HFFc6 (cell line): ENCODE measurements around the gene SLC39A3. TPM values are rescaled to one million over a fixed set of nuclear protein-coding genes. Genes with fewer than 3 reads are reported as not detected.

ENCODE experiments used
- DNase-seq: peaks from one replicate; pipeline ENCODE4 v3.0.0-alpha.2; 2018
- H3K27ac Mint-ChIP-seq: 2 replicates; pipeline ENCODE4 v1.8.0; 2020; ENCODE audit warnings: mild to moderate bottlenecking, mixed read lengths
- H3K27me3 Mint-ChIP-seq: 2 replicates; pipeline ENCODE4 v1.8.0; 2021; ENCODE audit warnings: mild to moderate bottlenecking, moderate library complexity, mixed read lengths; ENCODE audit not compliant: insufficient read depth
- H3K36me3 Mint-ChIP-seq: 2 replicates; pipeline ENCODE4 v1.8.0; 2021; ENCODE audit warnings: low read depth, mixed read lengths
- H3K4me1 Mint-ChIP-seq: 2 replicates; pipeline ENCODE4 v1.8.0; 2020; ENCODE audit warnings: low read depth, mixed read lengths
- H3K4me3 Mint-ChIP-seq: 2 replicates; pipeline ENCODE4 v1.8.0; 2020; ENCODE audit warnings: mild to moderate bottlenecking, moderate library complexity, mixed read lengths
- H3K9me3 Mint-ChIP-seq: 2 replicates; pipeline ENCODE4 v1.8.0; 2020; ENCODE audit warnings: mild to moderate bottlenecking, mixed read lengths
- total RNA-seq, 6 experiments: library from RNA; stranded (reverse); fragmentation: NEBNext Ultra II Directional; extraction: Animal tissue kit (Norgen Biotek cat#: 25700); gene quantifications; 2 replicates in 1 of 6; 3 replicates in 5 of 6; pipeline ENCODE4 v1.2.3, GENCODE V29; 2021
- TF ChIP-seq, protein P1 (sequence below): fragments of 200-600 bp; sonication (generic); IDR thresholded peaks from 2 replicates; pipeline ENCODE4 v1.5.0; 2021; ENCODE audit warnings: antibody characterized with exemption, mild to moderate bottlenecking

SLC39A3 gene
- total RNA-seq, 6 experiments from 2014 or later = 39.2 to 49.1 (median 42.5) TPM

DNA sequence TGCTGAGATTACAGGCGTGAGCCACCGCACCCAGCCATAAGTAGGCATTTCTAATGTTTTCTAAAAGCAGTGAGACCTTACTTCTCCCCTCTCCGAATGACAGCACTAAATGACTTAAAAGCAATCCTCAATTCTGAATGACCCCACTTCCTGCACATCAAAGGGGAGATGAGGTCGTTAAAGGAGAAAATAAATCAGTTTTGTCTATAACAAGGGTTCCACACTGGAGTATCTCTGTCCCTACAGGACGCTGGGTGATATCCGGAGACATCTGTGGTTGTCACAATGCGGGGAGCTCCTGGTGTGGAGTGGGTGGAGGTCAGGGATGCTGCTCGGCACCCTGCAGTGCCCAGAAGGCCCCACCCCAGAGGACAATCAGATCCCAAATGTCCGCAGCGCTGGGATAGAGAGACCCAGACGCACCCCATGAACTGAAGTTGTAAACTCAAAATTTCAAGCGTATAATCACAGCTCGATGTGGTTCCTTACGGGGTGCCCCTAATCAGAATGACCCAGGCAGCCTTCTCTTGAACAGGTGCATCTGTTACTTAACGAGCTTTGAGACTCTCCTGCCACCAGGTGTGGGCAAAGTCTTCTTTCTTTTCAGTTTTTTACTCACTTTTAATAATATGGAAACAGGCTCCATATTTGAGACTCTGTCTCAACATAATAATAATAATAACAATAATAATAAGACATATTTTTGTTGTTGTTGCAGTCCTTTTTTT lies 40.2 kb downstream of the SLC39A3 start:
- DNase-seq = no peak
- Mint-ChIP-seq H3K27me3 (peaks cover 26% of the 10 kb centered on the region), H3K4me3 (no peak overlapping the region), H3K27ac (no peak overlapping the region), H3K9me3 (no peaks in the 10 kb centered on the region), H3K4me1 (no peaks in the 10 kb centered on the region), H3K36me3 (no peaks in the 10 kb centered on the region)
- TF ChIP-seq, protein P1, sequence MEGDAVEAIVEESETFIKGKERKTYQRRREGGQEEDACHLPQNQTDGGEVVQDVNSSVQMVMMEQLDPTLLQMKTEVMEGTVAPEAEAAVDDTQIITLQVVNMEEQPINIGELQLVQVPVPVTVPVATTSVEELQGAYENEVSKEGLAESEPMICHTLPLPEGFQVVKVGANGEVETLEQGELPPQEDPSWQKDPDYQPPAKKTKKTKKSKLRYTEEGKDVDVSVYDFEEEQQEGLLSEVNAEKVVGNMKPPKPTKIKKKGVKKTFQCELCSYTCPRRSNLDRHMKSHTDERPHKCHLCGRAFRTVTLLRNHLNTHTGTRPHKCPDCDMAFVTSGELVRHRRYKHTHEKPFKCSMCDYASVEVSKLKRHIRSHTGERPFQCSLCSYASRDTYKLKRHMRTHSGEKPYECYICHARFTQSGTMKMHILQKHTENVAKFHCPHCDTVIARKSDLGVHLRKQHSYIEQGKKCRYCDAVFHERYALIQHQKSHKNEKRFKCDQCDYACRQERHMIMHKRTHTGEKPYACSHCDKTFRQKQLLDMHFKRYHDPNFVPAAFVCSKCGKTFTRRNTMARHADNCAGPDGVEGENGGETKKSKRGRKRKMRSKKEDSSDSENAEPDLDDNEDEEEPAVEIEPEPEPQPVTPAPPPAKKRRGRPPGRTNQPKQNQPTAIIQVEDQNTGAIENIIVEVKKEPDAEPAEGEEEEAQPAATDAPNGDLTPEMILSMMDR = no peak

DNA sequence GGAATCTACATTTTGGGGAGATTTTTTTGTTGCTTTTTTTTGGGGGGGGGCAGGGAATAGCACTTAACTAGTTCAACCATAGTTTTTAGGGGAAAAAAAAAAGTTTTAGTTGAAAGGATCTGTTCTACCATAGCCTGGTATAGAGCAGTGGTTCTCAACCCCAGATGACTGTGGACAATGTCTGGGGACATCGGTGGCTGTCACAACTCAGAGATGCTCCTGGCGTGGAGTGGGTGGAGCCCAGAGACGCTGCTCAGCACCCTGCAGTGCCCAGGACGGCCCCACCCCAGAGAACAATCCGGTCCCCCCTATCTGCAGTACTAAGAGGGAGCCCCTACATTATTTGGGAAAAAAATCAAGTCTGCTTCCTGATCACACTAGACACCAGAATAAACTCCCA lies 45.6 kb downstream of the SLC39A3 start:
- Mint-ChIP-seq H3K27ac (no peak overlapping the region), H3K9me3 (no peaks in the 10 kb centered on the region), H3K4me1 (no peaks in the 10 kb centered on the region), H3K27me3 (peaks cover 25% of the 10 kb centered on the region), H3K4me3 (no peak overlapping the region), H3K36me3 (no peaks in the 10 kb centered on the region)
- TF ChIP-seq, protein P1 = no peak
- no peak for DNase-seq

DNA sequence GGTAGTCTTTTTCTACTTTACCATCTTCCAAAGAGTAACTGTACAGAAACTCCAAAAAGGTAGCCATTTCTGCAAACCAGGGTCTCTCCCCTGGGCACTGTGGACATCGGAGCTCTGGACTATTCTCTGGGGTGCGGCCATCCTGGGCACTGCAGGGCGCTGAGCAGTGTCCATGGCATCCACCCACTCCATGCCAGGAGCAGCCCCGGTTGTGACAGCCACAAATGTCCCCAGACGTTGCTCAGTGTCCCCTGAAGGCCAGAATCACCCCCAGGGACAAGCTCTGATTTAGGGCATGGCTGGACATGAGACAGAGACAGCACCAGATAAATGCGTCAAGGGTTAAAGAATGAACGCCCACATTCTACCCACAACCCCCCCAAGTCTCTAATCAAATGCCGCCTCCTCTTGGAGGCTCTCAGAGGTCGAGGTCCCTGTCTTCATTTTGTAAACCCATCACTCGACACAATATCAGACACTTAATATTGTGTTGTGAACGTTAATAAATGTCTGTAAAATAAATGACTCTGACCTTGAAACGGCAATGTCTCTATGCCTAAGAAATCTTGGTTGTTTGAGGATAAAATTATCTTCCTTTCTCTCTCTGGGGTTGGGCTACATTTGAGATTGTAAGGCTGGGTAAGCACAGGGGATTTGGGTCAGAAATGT lies 46.2 kb downstream of the SLC39A3 start:
- no peaks in the 10 kb centered on the region for H3K36me3 Mint-ChIP-seq
- no peak overlapping the region for H3K4me3 Mint-ChIP-seq
- H3K4me1 Mint-ChIP-seq = no peaks in the 10 kb centered on the region
- no peaks in the 10 kb centered on the region for H3K9me3 Mint-ChIP-seq
- peaks cover 25% of the 10 kb centered on the region for H3K27me3 Mint-ChIP-seq
- TF ChIP-seq, protein P1 = no peak
- DNase-seq = no peak
- H3K27ac Mint-ChIP-seq = no peak overlapping the region

DNA sequence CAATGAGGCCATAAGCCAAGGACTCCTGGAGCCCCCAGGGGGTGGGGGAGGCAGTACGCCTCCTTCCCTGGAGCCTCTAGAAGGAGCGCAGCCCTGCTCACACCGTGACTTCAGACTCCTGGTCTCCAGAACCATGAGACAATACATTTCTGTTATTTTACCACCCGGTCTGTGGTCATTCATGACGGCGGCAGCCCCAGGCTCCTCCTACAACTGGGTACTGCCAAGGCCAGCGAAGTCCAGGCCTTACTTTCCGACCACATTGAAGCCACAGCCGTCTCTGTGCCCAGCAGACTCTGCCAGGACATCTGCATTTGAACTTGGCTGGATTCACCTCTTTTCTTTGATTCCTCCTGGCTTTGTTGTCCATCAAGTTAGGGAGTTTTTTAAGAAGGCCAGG lies 47.9 kb downstream of the SLC39A3 start:
- Mint-ChIP-seq H3K4me3 (no peak overlapping the region), H3K27ac (no peak overlapping the region), H3K36me3 (no peaks in the 10 kb centered on the region)

DNA sequence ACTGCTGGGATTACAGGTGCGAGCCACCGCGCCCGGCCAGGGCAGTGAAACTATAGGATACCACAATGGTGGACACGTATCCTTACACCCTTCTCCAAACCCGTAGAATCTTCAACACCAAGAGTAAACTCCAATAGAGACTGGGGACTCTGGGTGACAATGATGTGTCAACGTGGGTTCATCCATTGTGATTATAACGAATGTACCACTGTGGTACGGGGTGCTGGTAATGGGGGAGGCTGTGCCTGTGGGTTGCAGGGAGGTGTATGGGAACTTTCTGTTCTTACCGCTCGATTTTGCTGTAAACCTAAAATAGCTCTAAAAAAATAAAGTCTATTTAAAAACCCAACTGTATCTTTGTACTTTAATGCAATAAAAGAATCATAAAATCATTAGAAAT lies 49.0 kb downstream of the SLC39A3 start:
- Mint-ChIP-seq H3K4me3 (no peak overlapping the region), H3K4me1 (no peaks in the 10 kb centered on the region), H3K27ac (no peak overlapping the region), H3K36me3 (no peaks in the 10 kb centered on the region), H3K9me3 (peaks cover 7% of the 10 kb centered on the region), H3K27me3 (peaks cover 25% of the 10 kb centered on the region)
- TF ChIP-seq, protein P1 = no peak
- no peak for DNase-seq

More for the DNA sequence above, 47.9 kb downstream of the SLC39A3 start:
- Mint-ChIP-seq H3K27me3 (peaks cover 26% of the 10 kb centered on the region), H3K9me3 (peaks cover 4% of the 10 kb centered on the region), H3K4me1 (no peaks in the 10 kb centered on the region)
- no peak for DNase-seq
- TF ChIP-seq, protein P1 = no peak
